Choroid plexus epithelial cell (primary cell): ENCODE measurements around the gene PRKG1.
A peak's percentile ranks its signal among the peaks of the same experiment; 100 is the strongest.

Experiments used
- DNase-seq: peaks from one replicate; pipeline ENCODE4 v3.0.0-alpha.2; 2010; ENCODE audit warnings: low read depth
- H3K4me3 ChIP-seq: 2 replicates; pipeline ENCODE4 v1.5.1; 2011; ENCODE audit warnings: low read depth, mild to moderate bottlenecking, control low read depth, low read length, moderate library complexity
- CTCF ChIP-seq: conservative IDR thresholded peaks from 2 replicates; pipeline ENCODE4 v1.5.1; 2011; ENCODE audit warnings: low read depth, mild to moderate bottlenecking, control low read depth, inconsistent platforms, low read length, moderate library complexity

The PRKG1 gene

GRCh38 chr10:51527522-51528219 is 453.4 kb downstream of the PRKG1 start:
- peak; percentile 15 for DNase-seq
- no peak overlapping the region for H3K4me3 ChIP-seq
- no peak for TF ChIP-seq CTCF

- TF ChIP-seq CTCF: no peak
- no peak overlapping the region for H3K4me3 ChIP-seq
- no peak for DNase-seq
These were observed 454.2 kb downstream of the PRKG1 start for GRCh38 chr10:51528527-51528926.

GRCh38 chr10:51530541-51530940 is 456.3 kb downstream of the PRKG1 start:
- DNase-seq: no peak
- no peak for TF ChIP-seq CTCF
- no peak overlapping the region for H3K4me3 ChIP-seq

- no peak for TF ChIP-seq CTCF
- no peak for DNase-seq
- H3K4me3 ChIP-seq: no peak overlapping the region
These were observed 457.8 kb downstream of the PRKG1 start for GRCh38 chr10:51532044-51532443.

GRCh38 chr10:51542853-51543252 is 468.6 kb downstream of the PRKG1 start:
- DNase-seq: no peak
- no peak overlapping the region for H3K4me3 ChIP-seq
- TF ChIP-seq CTCF: no peak

- TF ChIP-seq CTCF: no peak
- DNase-seq: no peak
- H3K4me3 ChIP-seq: no peak overlapping the region
These were observed 470.6 kb downstream of the PRKG1 start for GRCh38 chr10:51544933-51545332.

- no peak for TF ChIP-seq CTCF
- no peak overlapping the region for H3K4me3 ChIP-seq
- DNase-seq: no peak
These were observed 473.7 kb downstream of the PRKG1 start for GRCh38 chr10:51547941-51548340.
